GM12873 (cell line): ENCODE results near the gene NSFL1C.
A peak's percentile ranks its signal among the peaks of the same experiment; 100 is the strongest.

Experiments
- CTCF ChIP-seq: IDR thresholded peaks from 2 replicates; pipeline ENCODE4 v1.5.1; 2012; ENCODE audit warnings: low read depth, mild to moderate bottlenecking, moderate library complexity, low read length, control low read depth; ENCODE audit not compliant: insufficient read depth; ENCODE audit errors: missing control alignments

NSFL1C gene

GRCh38 chr20:1449370-1449769, 17.3 kb downstream of the NSFL1C start:
- TF ChIP-seq CTCF: no peak

GRCh38 chr20:1448081-1448620, 18.5 kb downstream of the NSFL1C start:
- TF ChIP-seq CTCF: no peak

GRCh38 chr20:1446536-1446935, 20.1 kb downstream of the NSFL1C start:
- TF ChIP-seq CTCF: no peak

- no peak for TF ChIP-seq CTCF
These were observed 23.6 kb downstream of the NSFL1C start for GRCh38 chr20:1443085-1443484.

GRCh38 chr20:1442304-1442703, 24.3 kb downstream of the NSFL1C start:
- no peak for TF ChIP-seq CTCF

- TF ChIP-seq CTCF: no peak
These were observed 25.5 kb downstream of the NSFL1C start for GRCh38 chr20:1441133-1441532.

DNA sequence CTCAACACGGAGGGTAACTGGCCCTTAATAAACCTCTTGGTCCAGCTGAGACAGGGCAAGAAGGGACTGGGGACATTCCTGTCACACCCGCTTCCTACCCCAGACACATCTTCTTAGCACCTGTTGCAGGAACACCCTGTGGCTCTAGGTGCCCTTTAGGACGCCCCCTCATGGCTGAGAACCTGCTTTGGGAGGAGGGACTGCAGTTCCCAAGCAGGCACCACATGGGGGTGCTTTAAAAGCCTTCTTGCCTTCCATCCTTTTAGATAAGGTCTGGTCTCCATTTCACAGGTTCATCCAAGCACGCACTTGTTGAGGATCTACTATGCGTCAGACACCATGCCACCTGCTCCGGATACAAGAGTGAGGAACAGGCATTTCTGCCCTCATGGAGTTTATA, 26.6 kb downstream of the NSFL1C start:
- peak; percentile 57 for TF ChIP-seq CTCF
